ENCODE results near the gene FYN.

Gene FYN

GRCh38 chr6:111795558-111795957 lies 77.7 kb downstream of the FYN start:
- no peak for TF ChIP-seq CTCF (IDR thresholded peaks at IDR 0.05; ENCODE audit: low read length, missing control alignments)
- DNase-seq (ENCODE audit: low read depth) = no peak
- H3K4me3 ChIP-seq (replicated peaks; ENCODE audit: low read depth, low read length) = no peak overlapping the region

- no peak for DNase-seq (ENCODE audit: low read depth)
- no peak overlapping the region for H3K4me3 ChIP-seq (replicated peaks; ENCODE audit: low read depth, low read length)
- no peak for TF ChIP-seq CTCF (IDR thresholded peaks at IDR 0.05; ENCODE audit: low read length, missing control alignments)
Measured at GRCh38 chr6:111794727-111795452, 78.4 kb downstream of the FYN start.

DNA sequence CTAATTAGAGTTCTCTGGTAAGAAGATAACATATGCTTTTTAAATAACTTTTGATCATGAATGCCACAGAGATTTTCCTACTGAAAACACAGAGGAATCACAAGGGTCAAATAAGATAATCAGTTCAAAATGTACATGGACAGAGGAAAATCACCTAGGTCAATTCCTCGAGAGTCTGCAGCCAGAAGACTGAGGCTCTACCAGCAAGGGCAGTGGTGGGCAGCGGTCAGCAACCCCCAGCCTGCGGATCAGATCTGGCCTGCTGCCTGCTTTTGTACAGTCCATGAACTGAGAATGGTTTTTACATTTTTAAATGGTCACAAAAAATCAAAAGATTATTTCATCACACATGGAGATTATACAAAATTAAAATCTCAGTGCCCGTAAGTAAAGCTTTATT lies 79.0 kb downstream of the FYN start:
- no peak overlapping the region for H3K4me3 ChIP-seq (replicated peaks; ENCODE audit: low read depth, low read length)
- TF ChIP-seq CTCF (IDR thresholded peaks at IDR 0.05; ENCODE audit: low read length, missing control alignments) = no peak
- DNase-seq (ENCODE audit: low read depth) = no peak

- DNase-seq (ENCODE audit: low read depth) = no peak
- no peak overlapping the region for H3K4me3 ChIP-seq (replicated peaks; ENCODE audit: low read depth, low read length)
- TF ChIP-seq CTCF (IDR thresholded peaks at IDR 0.05; ENCODE audit: low read length, missing control alignments) = no peak
Measured at GRCh38 chr6:111793711-111794111, 79.5 kb downstream of the FYN start.

DNA sequence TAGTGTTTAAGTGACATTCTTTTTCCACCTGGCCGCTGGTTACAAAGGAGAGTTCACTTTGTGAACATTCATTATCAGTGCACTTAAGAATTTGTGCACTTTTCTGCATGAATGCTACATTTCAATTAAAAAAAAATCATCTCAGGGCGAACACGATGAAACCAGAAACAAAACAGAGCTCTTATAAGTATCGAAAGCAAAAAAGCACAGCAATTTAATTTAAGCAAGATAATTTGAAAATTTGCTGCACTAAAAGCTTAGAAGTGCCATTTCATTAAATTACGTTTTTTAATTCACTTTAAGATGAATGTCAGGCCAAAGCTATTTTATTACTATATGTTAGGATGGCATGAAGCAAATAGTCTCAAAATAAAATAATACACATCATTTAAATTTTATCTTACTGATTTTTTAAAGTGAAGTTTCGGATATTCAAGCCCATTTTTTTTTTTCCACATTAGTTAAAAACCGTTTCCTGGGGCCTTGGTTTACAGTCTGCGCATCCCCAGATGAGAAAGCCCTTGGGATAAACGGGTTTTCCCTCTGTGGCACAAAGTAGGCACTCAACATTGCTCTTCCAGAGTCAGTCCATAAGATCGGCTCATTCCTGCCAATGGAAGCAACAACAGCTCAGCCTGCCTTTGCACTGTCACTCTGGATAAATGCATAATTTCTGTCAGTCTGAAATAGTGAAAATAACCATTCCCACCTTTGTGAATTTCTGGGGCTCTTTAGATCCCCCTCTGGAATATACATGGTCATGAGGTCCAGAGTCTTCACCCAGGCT lies 80.1 kb downstream of the FYN start:
- no peak for TF ChIP-seq CTCF (IDR thresholded peaks at IDR 0.05; ENCODE audit: low read length, missing control alignments)
- DNase-seq (ENCODE audit: low read depth) = no peak
- no peak overlapping the region for H3K4me3 ChIP-seq (replicated peaks; ENCODE audit: low read depth, low read length)

DNA sequence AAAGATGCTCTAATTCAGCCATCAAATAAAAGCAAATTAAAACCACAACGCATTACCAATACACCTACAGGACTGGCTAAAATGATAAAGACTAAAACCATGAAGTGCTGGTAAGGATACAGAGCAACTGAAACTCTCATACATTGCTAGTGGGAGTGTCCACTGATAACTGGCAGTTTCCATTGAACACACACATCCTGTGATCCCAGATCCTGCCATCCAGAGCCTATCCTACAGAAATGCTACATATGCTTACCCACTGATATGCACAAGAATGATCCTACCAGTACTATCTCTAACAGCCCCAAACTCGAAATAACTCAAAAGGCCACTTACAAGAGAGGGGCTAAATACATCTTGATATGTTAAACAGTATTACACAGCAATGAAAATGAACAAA lies 81.0 kb downstream of the FYN start:
- no peak for DNase-seq (ENCODE audit: low read depth)
- no peak overlapping the region for H3K4me3 ChIP-seq (replicated peaks; ENCODE audit: low read depth, low read length)
- TF ChIP-seq CTCF (IDR thresholded peaks at IDR 0.05; ENCODE audit: low read length, missing control alignments) = no peak

All from fibroblast of pulmonary artery (primary cell).